HG03139 (cell line): Measurements from ENCODE around the gene PRLR.

Source experiments
- ATAC-seq: cut with Tn5 transposase; IDR thresholded peaks from one replicate; pipeline ENCODE4 v1.9.1; 2021; ENCODE audit not compliant: unreplicated experiment

The PRLR gene

DNA sequence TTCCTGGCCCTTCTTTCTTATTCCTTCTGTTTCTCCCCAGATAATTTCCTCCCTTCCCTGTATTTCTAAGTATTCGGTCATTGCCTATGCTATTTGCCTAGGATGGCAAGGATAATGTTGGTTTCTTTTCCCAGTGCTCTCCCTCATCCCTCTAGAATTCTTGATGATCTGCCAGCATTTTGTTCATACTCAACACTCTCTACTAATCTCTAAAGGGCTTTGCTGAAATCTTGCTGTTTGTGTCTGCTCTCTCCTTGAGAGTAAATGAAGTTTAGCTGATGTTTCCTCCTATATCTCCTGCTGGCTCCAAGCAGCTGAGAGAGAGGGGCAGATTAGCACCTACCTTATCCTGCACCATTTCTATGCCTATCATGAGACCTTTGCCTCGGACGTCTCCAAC lies 220.6 kb downstream of the PRLR start:
- ATAC-seq, result no peak

DNA sequence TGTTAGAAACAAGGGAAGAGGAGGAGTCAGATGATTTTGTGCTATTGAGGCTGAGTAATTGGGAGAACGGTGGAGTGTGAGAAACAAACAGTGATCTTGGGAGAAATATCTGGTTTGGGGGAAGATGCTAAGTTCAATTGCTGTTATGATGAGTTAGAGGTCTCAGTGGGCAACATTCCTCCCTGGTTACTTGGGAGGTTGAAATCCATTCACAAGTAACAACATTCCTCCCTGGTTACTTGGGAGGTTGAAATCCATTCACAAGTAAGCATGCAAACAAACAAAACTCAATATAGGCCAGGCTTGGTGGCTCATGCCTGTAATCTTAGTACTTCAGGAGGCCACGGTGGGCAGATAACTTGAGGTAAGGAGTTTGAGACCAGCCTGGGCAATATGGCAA lies 221.3 kb downstream of the PRLR start:
- ATAC-seq, result no peak

DNA sequence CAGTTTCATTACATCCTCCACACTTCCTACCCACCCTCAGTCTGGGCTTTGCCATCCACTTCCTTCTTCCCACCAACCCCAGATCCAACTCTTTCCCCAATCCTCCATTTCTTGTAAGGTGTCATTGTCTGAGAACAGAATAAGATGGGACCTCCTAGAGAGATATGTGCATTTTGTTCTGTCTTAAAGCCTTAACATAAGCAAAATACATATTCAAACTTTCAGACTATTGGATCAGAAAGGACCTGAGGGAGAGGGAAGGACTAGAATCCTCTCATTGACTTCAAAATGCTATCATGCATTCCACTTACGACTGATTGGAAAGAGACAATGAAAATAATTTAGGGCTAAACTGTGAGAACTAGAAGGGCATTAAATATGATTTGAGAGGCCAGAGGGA lies 225.5 kb downstream of the PRLR start:
- no peak for ATAC-seq

DNA sequence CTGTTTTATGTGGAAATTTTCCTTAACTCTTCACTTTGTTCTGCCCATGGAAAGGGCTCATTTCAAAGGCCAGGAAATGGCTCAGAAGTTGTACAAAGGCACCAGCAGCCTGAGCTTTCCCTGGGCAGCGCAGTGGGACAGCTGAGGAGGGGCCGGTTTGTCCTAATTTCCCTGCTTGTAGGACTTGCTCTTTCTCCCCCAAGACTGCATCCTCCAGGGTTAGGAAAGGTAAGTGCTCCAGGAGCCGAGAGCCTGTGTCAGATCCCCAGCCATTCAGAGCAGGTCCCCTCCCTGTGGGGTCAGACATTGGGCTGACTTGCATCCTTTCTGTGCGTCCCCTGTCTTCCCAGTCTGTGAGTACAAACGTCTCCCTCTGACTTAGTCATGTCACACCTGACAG lies 226.1 kb downstream of the PRLR start:
- ATAC-seq, result no peak

DNA sequence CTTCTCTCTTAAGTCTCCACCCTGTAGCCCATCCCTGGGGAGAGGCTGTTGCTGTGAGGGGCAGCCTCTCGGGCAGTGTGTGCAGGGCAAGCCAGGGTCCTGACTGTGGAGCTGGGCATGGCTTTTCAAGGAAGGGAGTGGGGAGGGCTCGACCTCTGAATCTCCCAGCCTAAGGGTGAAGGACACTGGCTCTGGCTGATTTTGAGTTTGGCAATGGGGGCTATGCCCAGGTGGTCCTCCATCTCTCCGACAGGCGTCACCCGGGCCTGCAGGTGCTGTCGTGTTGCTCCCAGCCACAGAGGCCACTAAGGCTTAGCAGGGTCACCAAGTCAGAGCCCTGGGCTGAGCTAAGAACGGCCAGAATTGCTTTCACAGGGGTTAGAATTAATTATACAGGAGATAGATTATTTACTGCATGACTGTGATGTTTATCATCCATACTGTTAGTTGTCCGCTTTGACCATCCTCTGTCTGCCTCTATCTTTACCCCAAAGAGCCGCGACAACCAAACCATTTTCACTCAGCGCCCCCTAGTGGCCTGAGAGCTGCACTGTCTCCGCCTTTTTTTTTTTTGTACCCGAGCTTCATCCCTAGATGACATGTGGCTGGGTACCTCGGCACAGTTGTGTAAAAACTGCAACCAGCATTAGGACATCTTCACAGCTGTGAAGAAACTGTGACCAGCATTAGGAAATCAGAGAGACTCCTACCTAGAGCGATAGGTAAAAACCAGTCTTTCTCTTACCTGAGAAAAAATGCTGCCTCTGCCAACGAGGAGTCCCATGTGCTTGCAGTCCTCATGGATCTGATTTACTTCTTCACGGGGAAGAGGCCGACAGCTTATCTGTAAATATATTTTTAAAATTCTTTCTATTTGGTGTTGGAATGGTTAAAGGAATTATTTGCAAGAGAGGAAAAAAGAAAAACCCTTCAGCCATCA lies 227.0 kb downstream of the PRLR start:
- ATAC-seq, result no peak

DNA sequence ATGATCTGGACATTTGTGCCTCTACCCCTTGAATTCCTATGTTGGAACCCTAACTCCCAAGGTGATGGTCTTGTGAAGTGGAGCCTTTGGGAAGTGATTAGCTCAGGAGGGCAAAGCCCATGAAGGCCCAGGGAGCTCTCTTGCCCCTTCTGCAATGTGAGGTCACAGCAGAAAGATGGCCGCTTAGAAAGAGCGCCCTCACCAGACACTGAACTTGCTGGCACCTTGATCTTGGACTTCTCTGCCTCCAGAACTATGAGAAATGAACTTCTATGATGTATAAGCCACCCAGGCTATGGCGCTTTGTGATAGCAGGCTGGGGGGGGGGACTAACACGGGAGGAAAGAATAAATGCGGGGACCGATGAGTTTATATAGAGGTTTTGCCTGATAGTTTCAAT lies 227.8 kb downstream of the PRLR start:
- no peak for ATAC-seq

DNA sequence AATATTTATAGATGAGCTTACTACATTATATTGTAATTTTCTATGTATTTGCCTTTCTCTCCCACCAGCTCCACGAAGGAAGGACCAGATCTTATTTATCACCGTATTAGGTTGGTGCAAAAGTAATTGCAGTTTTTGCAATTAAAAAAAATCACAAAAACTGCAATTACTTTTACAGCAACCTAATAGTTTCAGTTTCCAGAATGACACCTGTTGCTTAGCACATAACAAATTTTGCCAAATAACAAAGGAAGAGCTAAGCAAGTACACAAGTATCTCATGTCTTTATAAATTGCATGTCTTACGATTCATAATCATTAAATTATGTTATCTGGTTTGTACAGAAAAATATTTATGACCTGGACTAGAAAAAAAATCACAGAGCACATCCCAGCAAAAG lies 228.4 kb downstream of the PRLR start:
- ATAC-seq, result no peak
